Stimulated activated CD4-positive, alpha-beta T cell treated with anti-CD3 and anti-CD28 coated beads, Interleukin-2, amount 100 ng/mL, for 48 hours (primary cell): ENCODE results near the gene ZRANB3.
"Not testable (repeated sequence)": the region's sequence is repeated elsewhere in the genome, so short reads cannot be mapped to it uniquely, and the experiment has no call there.

Experiments
- DNase-seq, 2 donors: peaks; one replicate each; pipeline ENCODE4 v3.0.0-alpha.2; 2020

Gene ZRANB3

DNA sequence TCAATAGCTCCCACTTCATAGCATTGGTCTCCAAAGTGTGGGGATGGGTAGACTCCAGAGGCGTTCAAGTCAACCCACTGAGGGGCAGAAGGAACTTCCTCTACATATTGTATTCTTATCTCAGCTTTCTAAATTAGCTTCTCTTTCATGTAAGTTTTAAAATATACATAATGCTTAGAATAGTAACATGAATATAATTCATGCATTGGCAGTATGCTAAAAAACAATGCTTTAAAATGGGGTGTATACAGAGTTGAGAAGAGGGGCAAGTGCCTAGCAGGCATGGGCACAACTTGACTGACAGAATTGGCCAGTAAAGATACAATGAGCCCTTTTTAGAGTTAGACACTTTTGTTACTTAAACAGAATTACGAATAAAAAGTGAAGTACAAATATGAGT, 212.2 kb downstream of the ZRANB3 start:
- no peak for DNase-seq

DNA sequence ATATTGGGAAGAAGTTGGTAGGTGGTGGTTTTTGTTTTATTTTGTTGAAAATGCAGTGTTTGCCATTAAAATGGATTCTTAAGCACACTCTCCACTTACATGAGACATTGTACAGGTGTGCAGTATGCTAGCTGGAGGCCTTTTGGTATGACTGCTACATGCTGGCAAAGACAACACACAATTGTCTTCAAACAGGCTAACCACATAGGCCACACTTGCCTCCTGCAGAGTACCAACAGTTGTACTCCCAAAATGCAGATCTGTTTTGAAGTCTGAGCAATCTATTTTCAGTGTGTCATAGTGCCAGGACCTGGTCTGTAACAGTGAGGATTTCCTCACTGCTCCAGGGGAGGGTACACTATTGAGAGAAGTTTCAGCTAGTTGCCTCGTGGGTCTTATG, 213.6 kb downstream of the ZRANB3 start:
- no peak for DNase-seq

DNA sequence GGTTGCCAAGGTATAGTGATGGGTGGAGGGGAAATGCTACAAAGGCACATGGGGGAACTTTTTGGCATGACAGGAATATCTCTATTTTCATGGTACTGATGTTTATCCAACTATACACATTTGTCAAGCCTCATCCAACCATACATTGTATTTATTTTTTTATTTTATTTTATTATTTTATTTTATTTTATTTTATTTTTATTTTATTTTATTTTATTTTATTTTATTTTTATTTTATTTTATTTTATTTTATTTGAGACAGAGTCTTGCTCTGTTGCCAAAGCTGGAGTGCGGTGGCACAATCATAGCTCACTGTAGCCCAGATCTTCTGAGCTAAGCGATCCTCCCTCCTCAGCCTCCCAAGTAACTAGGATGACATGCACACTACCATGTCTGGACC, 219.1 kb downstream of the ZRANB3 start:
- no peak for DNase-seq

DNA sequence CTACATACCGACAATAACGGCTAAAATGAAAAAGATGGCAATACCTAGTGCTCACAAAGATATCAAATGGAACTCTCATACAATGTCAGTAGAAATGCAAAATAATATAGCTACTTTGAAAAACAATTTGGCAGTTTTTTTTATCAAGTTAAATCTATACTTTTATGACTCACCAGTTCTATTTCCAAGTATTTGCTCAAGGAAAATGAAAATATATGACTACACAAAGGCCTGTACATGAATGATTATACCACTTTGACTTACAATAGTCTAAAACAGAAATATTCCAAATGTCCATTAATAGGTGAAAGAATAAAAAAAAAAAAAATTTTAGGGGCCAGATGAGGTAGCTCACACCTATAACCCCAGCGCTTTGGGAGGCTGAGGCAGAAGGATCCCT, 219.8 kb downstream of the ZRANB3 start:
- no peak for DNase-seq

DNA sequence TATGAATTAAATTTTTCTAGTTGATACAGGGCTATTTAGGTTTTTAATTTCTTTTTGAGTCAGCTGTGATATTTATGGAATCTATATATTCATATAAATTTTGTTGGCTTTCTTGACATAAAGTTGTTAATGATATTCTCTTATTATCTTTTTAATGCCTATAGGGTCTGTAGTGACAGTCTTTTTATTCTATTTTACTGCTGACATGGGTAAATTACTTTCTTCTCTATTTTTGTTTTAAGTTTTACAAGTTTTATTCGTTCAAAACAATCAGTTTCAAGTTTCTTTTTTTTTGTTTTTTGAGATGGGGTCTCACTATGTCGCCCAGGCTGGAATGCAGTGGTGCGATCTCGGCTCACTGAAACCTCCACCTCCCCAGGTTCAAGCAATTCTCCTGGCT, 226.3 kb downstream of the ZRANB3 start:
- DNase-seq = no peak

DNA sequence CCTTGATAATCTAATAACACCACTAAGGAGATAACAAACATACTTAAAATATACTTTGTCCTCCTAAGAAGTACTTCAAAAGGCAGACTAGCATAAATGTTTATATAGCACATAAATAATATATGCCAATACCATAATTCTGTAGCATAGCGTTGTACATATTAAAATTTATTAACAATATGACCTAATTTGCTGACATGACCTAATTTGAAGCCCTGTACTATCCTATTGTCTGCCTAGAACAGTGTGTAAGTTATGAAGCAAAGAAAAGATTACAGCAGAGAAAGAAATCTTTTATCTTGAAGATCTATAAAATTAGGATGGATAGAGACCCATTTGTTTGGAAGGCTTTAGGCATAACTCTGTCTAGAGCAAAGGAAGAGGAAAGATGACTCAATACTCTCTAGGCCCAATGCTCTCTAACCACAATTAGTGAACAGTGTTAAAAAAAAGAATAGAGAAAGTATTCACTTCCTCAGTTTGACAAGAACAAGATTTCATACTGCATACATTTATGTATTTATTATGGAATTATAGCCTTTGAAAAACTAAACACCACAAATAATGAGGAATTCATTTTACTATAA, 231.3 kb downstream of the ZRANB3 start:
- DNase-seq = no peak

DNA sequence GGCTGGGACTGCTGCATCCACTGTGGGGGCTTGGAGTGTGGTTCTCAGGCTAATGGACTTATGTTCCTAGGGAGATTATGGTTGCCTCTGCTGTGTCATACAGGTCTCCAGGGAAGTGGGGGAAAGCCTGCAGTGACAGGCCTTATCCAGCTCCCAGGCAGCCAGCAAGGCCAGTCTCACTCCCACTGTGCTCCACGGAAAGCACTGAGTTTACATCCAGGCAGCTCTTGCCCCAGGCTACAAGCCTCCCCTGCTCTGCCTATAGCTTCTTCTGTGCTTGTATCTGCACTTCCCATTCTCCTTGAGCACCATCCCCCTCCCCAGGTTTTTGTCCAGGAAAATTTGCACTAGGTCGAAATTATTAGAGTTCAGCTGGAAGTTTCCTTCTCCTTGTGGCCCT, 231.9 kb downstream of the ZRANB3 start:
- no peak for DNase-seq

DNA sequence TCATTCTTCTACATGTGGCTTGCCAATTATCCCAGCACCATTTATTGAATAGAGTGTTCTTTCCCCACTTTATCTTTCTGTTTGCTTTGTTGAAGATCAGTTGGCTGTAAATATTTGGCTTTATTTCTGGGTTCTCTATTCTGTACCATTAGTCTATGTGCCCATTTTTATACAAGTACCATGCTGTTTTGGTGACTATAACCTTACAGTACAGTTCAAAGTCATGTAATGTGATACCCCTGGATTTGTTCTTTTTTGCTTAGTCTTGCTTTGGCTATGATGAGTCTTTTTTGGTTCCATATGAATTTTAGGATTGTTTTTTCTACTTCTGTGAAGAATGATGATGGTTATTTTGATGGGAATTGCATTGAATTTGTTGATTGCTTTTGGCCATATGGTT, 243.9 kb downstream of the ZRANB3 start:
- DNase-seq = not testable (repeated sequence)

DNA sequence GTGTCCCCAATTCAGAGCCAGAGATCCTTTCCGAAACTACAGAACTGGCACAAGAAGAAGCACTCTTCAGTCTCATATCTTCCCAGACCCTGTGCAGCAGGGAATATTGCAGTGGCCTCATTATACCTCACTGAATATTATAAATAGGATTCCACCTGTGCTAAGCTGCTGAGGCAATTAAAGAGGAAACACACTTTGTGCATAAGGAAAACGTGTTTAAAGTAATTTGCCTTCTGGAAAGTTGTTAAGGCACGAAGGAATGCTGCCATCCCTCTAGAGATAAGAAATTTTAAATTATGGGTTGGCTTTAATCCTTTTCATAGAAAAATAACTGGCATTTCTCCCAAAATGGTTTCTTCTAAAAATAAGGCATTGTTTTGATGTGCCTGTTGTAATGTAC, 245.6 kb downstream of the ZRANB3 start:
- DNase-seq = no peak

DNA sequence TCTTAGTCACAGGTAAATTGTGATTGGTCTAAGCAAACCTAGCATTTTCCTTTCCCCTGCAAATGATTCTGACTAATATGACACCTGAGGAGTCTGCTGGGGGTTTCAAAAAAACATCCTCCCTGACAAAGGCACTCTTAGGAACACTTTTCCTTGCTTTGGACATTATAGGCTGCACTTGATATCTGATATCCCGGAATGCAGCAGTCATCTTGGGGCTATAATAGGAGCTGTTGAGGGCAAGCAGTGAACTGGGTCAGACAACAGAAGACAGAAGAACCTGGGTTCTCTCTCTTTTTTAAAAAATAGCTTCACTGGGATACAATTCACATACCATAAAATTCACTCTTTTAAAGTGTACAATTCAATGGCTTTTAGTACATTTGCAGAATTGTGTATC, 249.6 kb downstream of the ZRANB3 start:
- DNase-seq = no peak

DNA sequence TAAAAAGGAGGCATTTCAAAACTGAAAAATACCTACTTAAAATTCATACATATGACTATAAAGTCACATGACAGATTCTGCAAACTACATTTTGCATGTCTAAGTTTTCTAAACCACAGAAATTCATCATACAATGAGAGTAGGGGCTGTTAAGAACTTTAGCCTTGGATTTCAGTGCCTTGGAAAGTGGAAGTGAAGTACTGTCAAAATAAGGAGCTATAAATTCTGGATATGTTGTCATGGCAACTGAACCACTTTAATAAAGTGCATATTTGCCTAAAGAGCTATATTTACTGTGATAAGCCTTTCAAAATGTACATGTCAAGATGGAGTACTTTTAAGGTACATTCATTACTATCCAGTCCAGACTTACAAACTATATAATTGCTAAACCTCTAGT, 251.8 kb downstream of the ZRANB3 start:
- DNase-seq = no peak

DNA sequence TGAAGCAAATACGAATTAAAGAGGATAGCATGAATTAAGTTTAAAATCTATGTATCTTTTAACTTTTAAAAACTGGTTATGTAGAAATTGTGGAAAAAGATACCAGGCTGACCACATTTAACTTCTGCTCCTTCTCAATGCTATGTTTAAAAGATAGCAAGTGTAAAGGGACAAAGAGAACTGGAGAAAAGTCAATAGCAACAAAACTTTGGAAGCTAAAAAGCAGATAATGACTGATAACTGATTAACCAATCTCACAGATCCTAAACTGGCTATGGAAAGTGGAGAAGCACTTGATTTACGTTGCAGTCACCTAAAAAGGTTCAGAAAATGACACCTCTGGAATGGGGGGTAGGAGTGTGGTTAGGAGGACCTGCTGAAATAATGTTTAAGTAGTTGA, 254.5 kb downstream of the ZRANB3 start:
- no peak for DNase-seq

DNA sequence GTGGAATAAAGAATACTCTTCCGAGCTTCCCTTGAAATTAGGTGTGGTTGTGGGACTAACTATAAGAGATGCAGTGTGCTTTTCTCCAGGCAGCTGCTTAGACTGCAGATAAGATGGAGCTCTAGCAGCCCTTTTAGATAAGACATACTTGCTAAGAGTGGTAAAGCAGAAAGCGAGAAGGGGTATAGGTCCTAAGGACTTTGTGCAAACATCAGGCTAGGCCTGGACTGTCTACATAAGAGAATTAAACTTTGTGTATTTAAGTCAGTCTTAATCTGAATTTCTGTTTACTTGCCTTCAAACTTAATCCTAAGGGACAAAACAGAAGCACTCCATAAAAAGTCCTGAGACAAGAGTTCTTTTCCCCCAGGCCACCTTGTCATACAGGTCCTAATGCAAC, 260.0 kb downstream of the ZRANB3 start:
- DNase-seq = no peak

DNA sequence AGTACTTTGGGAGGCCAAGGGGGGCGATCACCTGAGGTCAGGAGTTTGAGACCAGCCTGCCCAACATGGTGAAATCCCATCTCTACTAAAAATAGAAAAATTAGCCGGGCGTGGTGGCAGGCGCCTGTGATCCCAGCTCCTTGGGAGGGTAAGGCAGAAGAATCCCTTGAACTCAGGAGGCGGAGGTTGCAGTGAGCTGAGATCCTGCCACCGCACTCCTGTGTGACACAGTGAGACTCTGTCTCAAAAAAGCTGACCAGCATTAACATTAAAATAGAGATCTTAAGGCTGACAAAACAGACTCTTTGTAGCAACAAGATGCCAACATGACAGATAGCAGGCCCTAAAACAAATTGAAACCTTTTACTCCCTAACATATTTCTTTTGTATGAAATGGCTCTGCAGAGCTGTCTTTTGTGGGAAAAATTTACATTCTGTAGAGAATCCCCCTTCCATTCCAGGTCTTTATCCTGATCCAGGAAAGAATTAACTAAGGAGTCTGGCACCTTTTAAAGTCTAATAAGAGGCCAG, 265.0 kb downstream of the ZRANB3 start:
- DNase-seq = no peak

DNA sequence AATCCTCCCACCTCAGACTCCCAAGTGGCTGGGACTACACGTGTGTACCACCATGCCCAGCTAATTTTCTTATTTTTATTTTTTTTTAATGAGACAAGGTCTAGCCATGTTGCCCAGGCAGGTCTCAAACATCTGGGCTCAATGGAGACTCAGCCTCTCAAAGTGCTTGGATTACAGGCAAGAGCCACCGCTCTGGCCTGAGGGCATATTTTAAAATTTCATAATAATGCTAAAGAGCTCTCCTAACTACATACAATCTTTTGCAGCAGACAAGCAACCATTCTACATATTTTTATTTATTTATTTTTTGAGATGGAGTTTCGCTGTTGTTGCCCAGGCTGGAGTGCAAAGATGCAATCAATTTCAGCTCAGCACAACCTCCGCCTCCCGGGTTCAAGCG, 271.9 kb downstream of the ZRANB3 start:
- DNase-seq = no peak

DNA sequence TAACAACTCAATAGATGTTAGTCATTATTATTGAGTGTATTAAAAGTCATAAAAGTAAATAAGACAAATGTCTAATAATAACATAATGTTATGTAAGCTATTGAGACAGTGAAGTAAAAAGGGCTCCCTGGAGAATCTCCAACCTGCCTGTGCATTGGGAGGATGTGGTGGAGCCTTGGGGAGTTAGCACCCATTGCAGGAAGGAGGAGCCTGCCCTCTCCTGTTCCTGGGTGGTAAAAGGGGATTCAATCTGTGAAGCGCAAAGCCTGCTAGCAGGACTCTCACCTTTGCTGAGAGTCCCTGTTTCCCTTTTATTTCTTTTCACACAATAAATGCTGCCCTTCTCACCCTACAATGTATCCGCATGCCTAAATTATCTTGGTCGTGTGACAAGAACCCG, 272.8 kb downstream of the ZRANB3 start:
- DNase-seq = no peak

DNA sequence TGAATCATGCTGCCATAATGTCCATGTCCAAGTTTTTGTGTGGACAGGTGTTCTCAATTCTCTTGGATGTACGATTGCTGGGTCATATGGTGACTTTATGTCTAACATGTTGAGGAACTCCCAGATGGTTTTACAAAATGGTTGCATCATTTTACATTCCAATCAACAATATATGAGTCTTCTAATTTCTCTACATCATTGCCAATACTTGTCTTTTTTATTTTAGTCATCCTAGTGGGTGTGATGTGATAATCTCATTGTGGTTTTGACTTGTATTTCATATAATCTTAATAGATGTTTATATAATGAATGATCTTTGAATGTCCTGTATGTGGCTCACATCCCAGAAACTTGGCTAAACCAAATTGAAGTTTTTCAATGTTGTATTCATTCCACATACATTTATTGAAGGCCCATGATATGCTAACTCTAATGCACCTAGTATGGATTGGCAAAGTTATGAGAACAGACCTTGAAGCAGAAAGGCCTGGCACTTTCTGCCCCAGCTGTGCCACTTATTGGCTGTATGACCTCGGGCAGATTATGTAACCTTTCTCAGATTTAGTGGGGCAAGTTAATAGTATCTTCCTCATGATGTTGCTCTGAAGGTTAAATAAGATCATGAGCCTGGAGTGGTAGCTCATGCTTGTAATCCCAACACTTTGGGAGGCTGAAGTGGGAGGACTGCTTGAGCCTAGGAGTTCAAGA, 273.5 kb downstream of the ZRANB3 start:
- no peak for DNase-seq

DNA sequence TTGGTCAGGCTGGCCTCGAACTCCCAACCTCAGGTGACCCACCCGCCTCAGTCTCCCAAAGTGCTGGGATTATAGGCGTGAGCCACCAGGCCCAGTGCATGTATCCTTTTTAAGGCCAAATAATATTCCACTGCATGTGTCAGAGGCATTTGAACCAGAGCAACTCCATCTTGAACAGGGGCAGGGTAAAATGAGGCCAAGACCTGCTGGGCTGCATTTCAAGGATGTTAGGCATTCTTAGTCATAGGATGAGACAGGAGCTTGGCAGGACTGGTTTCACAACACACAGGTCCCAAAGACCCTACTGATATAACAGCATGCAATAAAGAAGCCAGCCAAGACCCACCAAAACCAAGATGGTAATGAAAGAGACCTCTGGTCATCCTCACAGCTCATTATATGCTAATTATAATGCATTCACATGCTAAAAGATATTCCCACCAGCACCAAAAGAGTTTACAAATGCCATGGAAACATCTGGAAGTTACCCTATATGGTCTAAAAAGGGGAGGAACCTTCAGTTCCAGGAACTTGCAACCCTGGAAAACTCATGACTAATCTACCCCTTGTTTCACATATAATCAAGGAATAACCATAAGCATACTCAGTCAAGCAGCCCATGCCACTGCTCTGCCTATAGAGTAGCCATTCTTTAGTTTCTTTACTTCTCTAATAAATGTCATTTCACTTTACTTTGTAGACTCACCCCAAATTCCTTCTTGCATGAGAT, 274.3 kb downstream of the ZRANB3 start:
- no peak for DNase-seq

DNA sequence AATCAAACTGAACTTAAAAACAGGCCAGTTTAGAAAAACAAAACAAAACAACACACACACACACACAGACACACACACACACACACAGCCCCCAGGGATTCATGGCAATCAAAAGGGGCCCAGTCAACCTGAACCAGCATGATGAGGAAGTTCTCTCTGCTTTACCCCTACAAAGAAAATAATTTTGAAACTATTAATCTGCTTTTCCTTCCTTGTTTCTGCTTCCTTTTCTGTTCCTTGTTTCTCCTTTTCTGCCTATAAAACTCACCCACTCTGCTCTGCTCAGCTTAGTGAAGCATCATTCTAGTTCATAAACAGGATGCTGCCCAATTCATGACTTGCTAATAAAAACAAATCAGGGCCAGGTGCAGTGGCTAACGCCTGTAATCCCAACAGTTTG, 275.8 kb downstream of the ZRANB3 start:
- DNase-seq = no peak

DNA sequence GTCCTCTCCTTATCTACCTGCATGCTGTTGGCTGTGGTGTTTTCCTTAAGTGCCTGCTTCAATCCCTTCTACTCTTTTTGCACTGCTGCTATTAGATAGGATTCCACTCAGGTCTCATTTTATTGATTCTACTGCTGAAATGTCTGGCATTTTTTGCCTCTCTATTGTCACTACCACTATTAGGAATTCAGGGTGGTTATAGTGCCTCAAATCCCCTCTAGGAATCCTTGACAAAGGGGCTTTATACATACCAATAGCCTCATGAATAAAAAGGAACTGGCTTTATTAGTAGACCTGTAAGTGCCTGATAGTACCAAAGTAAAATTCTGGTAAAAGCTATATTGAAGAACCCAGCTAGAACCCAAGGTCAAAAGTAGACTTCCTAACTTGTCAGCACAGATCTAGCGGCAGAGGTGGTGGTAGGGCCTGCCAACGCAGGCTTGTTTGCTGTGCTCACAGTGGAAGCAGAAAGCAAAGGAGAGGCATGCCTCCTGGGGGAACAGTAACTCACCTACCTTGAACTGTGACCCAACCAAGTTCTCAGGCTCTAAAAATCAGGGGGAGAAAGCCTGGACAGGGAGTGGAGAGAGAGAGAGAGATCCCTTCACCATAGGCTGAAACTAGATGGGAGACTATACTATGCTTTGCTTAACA, 278.1 kb downstream of the ZRANB3 start:
- no peak for DNase-seq

DNA sequence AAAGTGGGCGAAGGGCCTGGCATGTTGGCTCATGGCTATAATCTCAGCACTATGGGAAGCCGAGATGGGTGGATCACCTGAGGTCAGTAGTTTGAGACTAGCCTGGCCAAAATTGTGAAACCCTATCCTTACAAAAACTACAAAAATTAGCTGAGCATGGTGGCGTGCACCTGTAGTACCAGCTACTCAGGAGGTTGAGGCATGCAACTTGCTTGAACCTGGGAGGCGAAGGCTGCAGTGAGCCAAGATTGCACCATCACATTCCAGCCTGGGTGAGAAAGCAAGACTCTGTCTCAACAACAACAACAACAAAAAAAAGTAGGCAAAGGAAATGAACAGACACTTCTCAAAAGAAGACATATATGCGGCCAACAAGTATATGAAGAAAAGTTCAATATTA, 282.4 kb downstream of the ZRANB3 start:
- no peak for DNase-seq

DNA sequence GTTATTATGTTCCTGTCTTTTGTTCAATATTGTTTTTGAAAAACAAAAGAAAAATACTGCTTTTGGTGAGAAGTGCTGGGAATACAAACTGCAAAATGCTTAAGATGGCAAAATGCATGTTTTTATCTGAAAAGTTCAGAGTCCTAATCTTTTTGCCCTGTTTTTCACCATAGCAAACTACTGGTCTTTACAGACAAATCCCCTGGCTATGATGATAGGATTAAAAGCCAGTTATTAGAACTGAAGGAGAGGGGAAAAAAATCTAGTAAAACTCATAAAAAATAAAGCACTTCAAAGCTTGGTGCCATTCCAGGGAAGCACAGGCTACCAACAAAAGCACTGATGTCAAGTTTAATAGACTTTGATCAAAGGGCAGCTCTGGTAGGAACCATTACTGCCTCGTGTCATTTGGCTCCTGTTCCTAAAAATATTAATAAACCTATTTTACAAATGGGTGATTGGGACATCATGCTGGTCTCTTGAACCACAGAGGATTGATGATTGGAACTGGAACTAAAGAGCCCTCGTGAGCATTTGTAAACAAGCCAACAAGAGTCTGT, 284.2 kb downstream of the ZRANB3 start:
- no peak for DNase-seq

DNA sequence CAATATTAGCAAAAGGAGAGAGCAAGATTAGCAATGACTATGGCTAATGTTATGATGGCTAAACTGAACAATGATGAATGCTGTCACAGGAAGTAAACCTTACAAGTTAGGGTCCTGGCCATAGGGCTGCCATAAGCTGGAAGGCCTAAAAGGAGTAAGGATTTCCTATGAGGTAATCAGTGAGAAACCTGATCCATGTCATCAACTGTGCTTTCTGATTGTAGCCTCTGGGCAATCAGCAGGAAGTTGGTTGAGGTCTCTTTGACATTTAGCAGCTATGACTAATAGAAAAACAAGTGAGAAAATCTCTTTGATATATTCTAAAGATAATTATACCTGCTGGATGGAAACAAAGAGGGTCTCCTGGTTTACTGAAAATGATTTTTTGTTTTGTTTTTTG, 285.9 kb downstream of the ZRANB3 start:
- no peak for DNase-seq
